ENCODE data around the gene SLC44A2. TPM values are rescaled to one million over a fixed set of nuclear protein-coding genes. Genes with fewer than 3 reads are reported as not detected.

SLC44A2 gene
- polyA plus RNA-seq, 1 donor (not counting 4 experiments of a cell fraction or from before 2014, with no cell fraction given), result 94.7 TPM

DNA sequence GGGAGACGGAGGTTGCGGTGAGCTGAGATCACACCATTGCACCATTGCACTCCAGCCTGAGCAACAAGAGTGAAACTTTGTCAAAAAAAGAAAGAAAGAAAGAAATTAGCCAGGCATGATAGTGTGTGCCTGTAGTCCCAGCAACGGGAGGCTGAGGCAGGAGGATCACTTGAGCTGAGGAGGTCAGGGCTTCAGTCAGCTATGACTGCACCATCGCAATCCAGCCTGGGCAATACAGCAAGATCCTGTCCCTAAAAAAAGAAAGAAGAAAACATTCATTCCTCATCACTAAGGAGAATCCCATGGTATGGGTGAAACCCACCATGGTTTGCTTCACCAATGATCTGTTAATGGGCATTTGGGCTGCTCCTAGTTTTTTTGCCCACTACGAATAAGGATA lies 25.2 kb upstream of the SLC44A2 start:
- no peaks in the 10 kb centered on the region for H3K36me3 ChIP-seq (ENCODE audit: control insufficient read depth in 2 of 2, extremely low read depth in 1 of 2, insufficient read depth in 2 of 2, low read length in 2 of 2)
- dilution Hi-C loops (cut with MboI; ENCODE audit: extremely low pct_ligation_motif_present, low sequenced_read_pairs), result no loop called here
- no peak overlapping the region for H2AFZ ChIP-seq (ENCODE audit: control insufficient read depth, low read length)
- H3K27ac ChIP-seq (ENCODE audit: control insufficient read depth, insufficient read depth, low read length), result no peak overlapping the region
- no peak for FAIRE-seq
- no peak overlapping the region for H3K9ac ChIP-seq (ENCODE audit: control insufficient read depth, extremely low read depth, insufficient read depth, low read length)
- no peak for DNase-seq (ENCODE audit: low read depth, low spot score)
- peaks cover 3% of the 10 kb centered on the region for H3K9me1 ChIP-seq (ENCODE audit: control insufficient read depth, extremely low read depth, insufficient read depth, low read length)
- peaks cover 23% of the 10 kb centered on the region for H3K4me1 ChIP-seq (ENCODE audit: control insufficient read depth, extremely low read depth, insufficient read depth, low read length)
- H3K27me3 ChIP-seq (ENCODE audit: control insufficient read depth, extremely low read depth, insufficient read depth, low read length), result no peaks in the 10 kb centered on the region
- TF ChIP-seq, protein P1, sequence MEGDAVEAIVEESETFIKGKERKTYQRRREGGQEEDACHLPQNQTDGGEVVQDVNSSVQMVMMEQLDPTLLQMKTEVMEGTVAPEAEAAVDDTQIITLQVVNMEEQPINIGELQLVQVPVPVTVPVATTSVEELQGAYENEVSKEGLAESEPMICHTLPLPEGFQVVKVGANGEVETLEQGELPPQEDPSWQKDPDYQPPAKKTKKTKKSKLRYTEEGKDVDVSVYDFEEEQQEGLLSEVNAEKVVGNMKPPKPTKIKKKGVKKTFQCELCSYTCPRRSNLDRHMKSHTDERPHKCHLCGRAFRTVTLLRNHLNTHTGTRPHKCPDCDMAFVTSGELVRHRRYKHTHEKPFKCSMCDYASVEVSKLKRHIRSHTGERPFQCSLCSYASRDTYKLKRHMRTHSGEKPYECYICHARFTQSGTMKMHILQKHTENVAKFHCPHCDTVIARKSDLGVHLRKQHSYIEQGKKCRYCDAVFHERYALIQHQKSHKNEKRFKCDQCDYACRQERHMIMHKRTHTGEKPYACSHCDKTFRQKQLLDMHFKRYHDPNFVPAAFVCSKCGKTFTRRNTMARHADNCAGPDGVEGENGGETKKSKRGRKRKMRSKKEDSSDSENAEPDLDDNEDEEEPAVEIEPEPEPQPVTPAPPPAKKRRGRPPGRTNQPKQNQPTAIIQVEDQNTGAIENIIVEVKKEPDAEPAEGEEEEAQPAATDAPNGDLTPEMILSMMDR (optimal IDR thresholded peaks at IDR 0.05 in 1 of 3, IDR thresholded peaks at IDR 0.05 in 1 of 3, conservative IDR thresholded peaks at IDR 0.05 in 1 of 3; ENCODE audit: extremely low read depth in 1 of 3, insufficient read depth in 2 of 3, low read length in 3 of 3), result no peak
- TF ChIP-seq EZH2 (IDR thresholded peaks at IDR 0.05; ENCODE audit: low read length), result no peak
- H3K4me3 ChIP-seq (ENCODE audit: control insufficient read depth in 2 of 3, extremely low read depth in 1 of 3, insufficient read depth in 2 of 3, low read depth in 1 of 3, low read length in 3 of 3), result no peak overlapping the region
- peaks cover 2% of the 10 kb centered on the region for H3K79me2 ChIP-seq (ENCODE audit: control insufficient read depth, insufficient read depth, low read length)
- no peaks in the 10 kb centered on the region for H3K9me3 ChIP-seq (ENCODE audit: control insufficient read depth, low read depth, low read length)
- H4K20me1 ChIP-seq (ENCODE audit: control insufficient read depth, extremely low read depth, insufficient read depth, low read length), result no peaks in the 10 kb centered on the region
- H3K4me2 ChIP-seq (ENCODE audit: control insufficient read depth, extremely low read depth, insufficient read depth, low read depth, low read length), result no peak overlapping the region

DNA sequence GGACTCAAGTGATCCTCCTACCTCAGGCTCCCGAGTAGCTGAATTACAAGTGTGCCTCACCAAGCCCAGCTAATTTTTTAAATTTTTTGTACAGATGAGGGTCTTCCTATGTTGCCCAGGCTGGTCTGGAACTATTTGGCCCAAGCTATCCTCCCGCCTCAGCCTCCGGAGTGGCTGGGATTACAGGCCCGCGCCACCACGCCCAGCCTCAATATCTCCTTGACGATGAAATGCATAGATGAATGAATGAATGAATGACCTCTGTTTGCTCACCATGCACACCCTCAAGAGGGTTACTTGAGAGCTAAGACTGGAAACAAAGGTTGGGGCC lies 23.4 kb upstream of the SLC44A2 start:
- Histone ChIP-seq H3K79me2 (ENCODE audit: control insufficient read depth, insufficient read depth, low read length) (peaks cover 2% of the 10 kb centered on the region), H3K27ac (ENCODE audit: control insufficient read depth, insufficient read depth, low read length) (no peak overlapping the region), H3K27me3 (ENCODE audit: control insufficient read depth, extremely low read depth, insufficient read depth, low read length) (no peaks in the 10 kb centered on the region), H3K36me3 (ENCODE audit: control insufficient read depth in 2 of 2, extremely low read depth in 1 of 2, insufficient read depth in 2 of 2, low read length in 2 of 2) (no peaks in the 10 kb centered on the region), H3K9ac (ENCODE audit: control insufficient read depth, extremely low read depth, insufficient read depth, low read length) (no peak overlapping the region), H3K9me3 (ENCODE audit: control insufficient read depth, low read depth, low read length) (no peaks in the 10 kb centered on the region), H3K4me2 (ENCODE audit: control insufficient read depth, extremely low read depth, insufficient read depth, low read depth, low read length) (no peak overlapping the region), H3K4me3 (ENCODE audit: control insufficient read depth in 2 of 3, extremely low read depth in 1 of 3, insufficient read depth in 2 of 3, low read depth in 1 of 3, low read length in 3 of 3) (no peak overlapping the region), H4K20me1 (ENCODE audit: control insufficient read depth, extremely low read depth, insufficient read depth, low read length) (no peaks in the 10 kb centered on the region), H3K4me1 (ENCODE audit: control insufficient read depth, extremely low read depth, insufficient read depth, low read length) (peaks cover 23% of the 10 kb centered on the region), H3K9me1 (ENCODE audit: control insufficient read depth, extremely low read depth, insufficient read depth, low read length) (peaks cover 3% of the 10 kb centered on the region), H2AFZ (ENCODE audit: control insufficient read depth, low read length) (no peak overlapping the region)
- TF ChIP-seq, protein P1 (optimal IDR thresholded peaks at IDR 0.05 in 1 of 3, IDR thresholded peaks at IDR 0.05 in 1 of 3, conservative IDR thresholded peaks at IDR 0.05 in 1 of 3; ENCODE audit: extremely low read depth in 1 of 3, insufficient read depth in 2 of 3, low read length in 3 of 3), result no peak
- TF ChIP-seq EZH2 (IDR thresholded peaks at IDR 0.05; ENCODE audit: low read length), result no peak
- no peak for FAIRE-seq
- no peak for DNase-seq (ENCODE audit: low read depth, low spot score)
- dilution Hi-C loops (cut with MboI; ENCODE audit: extremely low pct_ligation_motif_present, low sequenced_read_pairs), result no loop called here
